T-cell (primary cell): ENCODE results near the gene KLB. TPM values are rescaled to one million over a fixed set of nuclear protein-coding genes. Genes with fewer than 3 reads are reported as not detected.

ENCODE experiments used
- ATAC-seq, 4 experiments: fragments of 200-7000 bp in 3 of 4; fragments of 150-1000 bp in 1 of 4; cut with Tn5 transposase; replicated peaks in 1 of 4; 1 replicate in 3 of 4; 2 replicates in 1 of 4; pipeline ENCODE4 v1.10.0; 2021; ENCODE audit warnings: moderate library complexity in 3 of 4, mild to moderate bottlenecking in 2 of 4, moderate number of reproducible peaks in 1 of 4
- CTCF ChIA-PET, 2 donors: fragments of 300-600 bp; sonication (Branson Sonifier 250); formaldehyde crosslinking; loops; one replicate each; lab custom pipeline; 2022; ENCODE audit warnings: antibody characterized with exemption in 2 of 2; lab: Charles Lee
- POLR2A ChIA-PET, 2 donors: fragments of 300-600 bp; sonication (Branson Sonifier 250); formaldehyde crosslinking; loops; one replicate each; lab custom pipeline; 2022; ENCODE audit warnings: antibody characterized with exemption in 2 of 2; lab: Charles Lee
- DNase-seq, 35 experiments: peaks; one replicate each; pipeline versions ENCODE4 v3.0.0 to v3.0.0-alpha.2; 2013 to 2023
- H3K27ac ChIP-seq: one replicate; pipeline ENCODE4 v1.5.1; 2013; ENCODE audit warnings: low read length
- H3K27me3 ChIP-seq, 2 experiments: replicated peaks in 1 of 2; 1 replicate in 1 of 2; 2 replicates in 1 of 2; pipeline versions ENCODE4 v1.6.1 to v1.7.0; 2013; ENCODE audit warnings: low read length in 1 of 2, mixed read lengths in 1 of 2; ENCODE audit not compliant: control insufficient read depth in 2 of 2, insufficient read depth in 2 of 2; ENCODE audit errors: extremely low read depth in 1 of 2
- H3K36me3 ChIP-seq, 2 donors: 1 replicate in 1 of 2; 2 replicates in 1 of 2; pipeline versions ENCODE4 v1.6.1 to v1.7.0; 2013; ENCODE audit warnings: low read length in 1 of 2; ENCODE audit not compliant: control insufficient read depth in 2 of 2, insufficient read depth in 1 of 2; ENCODE audit errors: extremely low read depth in 1 of 2
- H3K4me1 ChIP-seq, 2 experiments: 1 replicate in 1 of 2; 2 replicates in 1 of 2; pipeline versions ENCODE4 v1.6.1 to v1.7.0; 2013; ENCODE audit warnings: low read length in 2 of 2, mixed read lengths in 1 of 2; ENCODE audit not compliant: insufficient read depth in 2 of 2, control insufficient read depth in 1 of 2; ENCODE audit errors: extremely low read depth in 1 of 2
- H3K4me3 ChIP-seq, 2 donors: 1 replicate in 1 of 2; 2 replicates in 1 of 2; pipeline versions ENCODE4 v1.5.1 to v1.7.0; 2013; ENCODE audit warnings: mild to moderate bottlenecking in 2 of 2, low read length in 1 of 2, moderate library complexity in 1 of 2; ENCODE audit not compliant: control insufficient read depth in 1 of 2; ENCODE audit errors: extremely low read depth in 1 of 2
- H3K9me3 ChIP-seq: 2 replicates; pipeline ENCODE4 v1.7.0; 2013
- H3K27ac Mint-ChIP-seq, 2 donors: one replicate each; pipeline ENCODE4 v1.8.0; 2020 to 2021; ENCODE audit warnings: mild to moderate bottlenecking in 2 of 2, mixed read lengths in 2 of 2
- H3K27me3 Mint-ChIP-seq, 2 donors: one replicate each; pipeline ENCODE4 v1.8.0; 2021 to 2022; ENCODE audit warnings: mixed read lengths in 2 of 2
- H3K36me3 Mint-ChIP-seq: one replicate; pipeline ENCODE4 v1.8.0; 2021; ENCODE audit warnings: mixed read lengths
- H3K4me1 Mint-ChIP-seq, 3 donors: one replicate each; pipeline ENCODE4 v1.8.0; 2020 to 2022; ENCODE audit warnings: mixed read lengths in 3 of 3, mild to moderate bottlenecking in 1 of 3
- H3K4me3 Mint-ChIP-seq, 3 donors: one replicate each; pipeline ENCODE4 v1.8.0; 2020 to 2022; ENCODE audit warnings: mild to moderate bottlenecking in 3 of 3, mixed read lengths in 3 of 3, moderate library complexity in 3 of 3
- H3K9me3 Mint-ChIP-seq, 3 donors: one replicate each; pipeline ENCODE4 v1.8.0; 2020 to 2022; ENCODE audit warnings: mixed read lengths in 3 of 3
- whole genome bisulfite sequencing: methylation state at CpG from one replicate; pipeline ENCODE4 v1.1.5; 2013; ENCODE audit warnings: missing lambda C conversion rate; ENCODE audit not compliant: insufficient coverage; 5-methylcytosine and 5-hydroxymethylcytosine counted together
- total RNA-seq, 35 experiments: library from RNA in 6 of 35; stranded (reverse) in 6 of 35; fragments of 120-200 nt in 1 of 35; gene quantifications; one replicate each; pipeline versions ENCODE4 v1.2.1 to v1.2.4 and lab custom pipeline; 2013 to 2026

Gene KLB
- total RNA-seq, 5 donors from 2014 or later (not counting 1 experiment from before 2014, with no cell fraction given), result 0.06 TPM; not detected in 4

GRCh38 chr4:39470402-39470801 lies 63.7 kb downstream of the KLB start:
- DNase-seq (no peak), ATAC-seq (no peak)
- Mint-ChIP-seq H3K27ac (no peak overlapping the region), H3K4me3 (no peak overlapping the region), H3K9me3 (no peaks in the 10 kb centered on the region), H3K36me3 (peaks cover 15% of the 10 kb centered on the region), H3K27me3 (no peaks in the 10 kb centered on the region), H3K4me1 (peaks cover 0 to 5% (median 2%) of the 10 kb centered on the region in 3 donors)
- Histone ChIP-seq H3K4me1 (no peaks in the 10 kb centered on the region), H3K4me3 (no peak overlapping the region), H3K27ac (no peak overlapping the region), H3K36me3 (peaks cover 0 to 37% of the 10 kb centered on the region in 2 donors), H3K9me3 (no peaks in the 10 kb centered on the region), H3K27me3 (no peaks in the 10 kb centered on the region)
- POLR2A ChIA-PET, result interaction anchor here in 1 of 2 donors (0.6 kb wide), 1 partner anchor 498 kb away, joined by 4 read pairs; no protein-coding TSS in a partner anchor
- CTCF ChIA-PET, result interaction anchor here in 1 of 2 donors (1.6 kb wide), 1 partner anchor 645 kb away, joined by 3 read pairs; no protein-coding TSS in a partner anchor
- no CpG with 5 or more reads among the region's 1 CpG for WGBS

DNA sequence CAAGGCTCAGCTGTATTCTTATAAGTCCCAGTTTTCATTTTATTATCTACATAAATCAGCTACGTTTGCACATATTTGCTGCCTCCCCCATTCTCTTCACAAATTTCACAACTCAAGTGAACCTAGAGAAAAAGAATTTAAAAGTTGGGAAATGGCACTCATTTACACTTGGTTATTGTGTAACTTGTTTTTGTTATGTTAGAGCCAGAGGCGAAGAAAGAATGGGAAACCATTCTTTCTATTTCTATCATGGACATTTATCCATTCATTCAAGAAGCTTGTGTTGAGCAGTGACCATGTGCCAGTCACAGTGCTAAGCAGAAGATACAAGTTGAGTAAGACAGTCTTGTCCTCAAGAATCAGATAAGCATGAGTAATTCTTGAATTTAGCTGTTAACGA lies 65.7 kb downstream of the KLB start:
- no peak overlapping the region for H3K27ac ChIP-seq
- DNase-seq, result no peak
- no peaks in the 10 kb centered on the region for H3K27me3 ChIP-seq
- Mint-ChIP-seq H3K4me3 (no peak overlapping the region), H3K9me3 (no peaks in the 10 kb centered on the region), H3K4me1 (peaks cover 0 to 5% (median 2%) of the 10 kb centered on the region in 3 donors), H3K27ac (no peak overlapping the region), H3K27me3 (no peaks in the 10 kb centered on the region), H3K36me3 (peaks cover 19% of the 10 kb centered on the region)
- no peaks in the 10 kb centered on the region for H3K4me1 ChIP-seq
- ChIA-PET CTCF (interaction anchor here in 1 of 2 donors (0.6 kb wide), 1 partner anchor 188 kb away, joined by 3 read pairs; no protein-coding TSS in a partner anchor), POLR2A (interaction anchor here in 1 of 2 donors (0.6 kb wide), 1 partner anchor 1057 kb away, joined by 13 read pairs; no protein-coding TSS in a partner anchor)
- peaks cover 0 to 32% of the 10 kb centered on the region in 2 donors for H3K36me3 ChIP-seq
- WGBS, result no CpG with 5 or more reads among the region's 3 CpGs
- no peak overlapping the region for H3K4me3 ChIP-seq
- no peaks in the 10 kb centered on the region for H3K9me3 ChIP-seq
- ATAC-seq, result no peak

GRCh38 chr4:39476187-39476895 lies 69.6 kb downstream of the KLB start:
- ATAC-seq (no peak), DNase-seq (no peak)
- no peak overlapping the region for H3K4me3 Mint-ChIP-seq
- Histone ChIP-seq H3K4me3 (no peak overlapping the region), H3K9me3 (no peaks in the 10 kb centered on the region), H3K27ac (no peak overlapping the region), H3K4me1 (no peaks in the 10 kb centered on the region), H3K27me3 (no peaks in the 10 kb centered on the region), H3K36me3 (peaks cover 2 to 19% of the 10 kb centered on the region in 2 donors)
- no peaks in the 10 kb centered on the region for H3K9me3 Mint-ChIP-seq
- no peaks in the 10 kb centered on the region for H3K27me3 Mint-ChIP-seq
- ChIA-PET POLR2A (interaction anchor here in 1 of 2 donors (0.5 kb wide), 1 partner anchor 50 kb away, joined by 3 read pairs; no protein-coding TSS in a partner anchor), CTCF (no interaction called here)
- peaks cover 22% of the 10 kb centered on the region for H3K36me3 Mint-ChIP-seq
- no peak overlapping the region for H3K27ac Mint-ChIP-seq
- 89% methylated on average over 4 of the region's 5 CpGs for WGBS
- H3K4me1 Mint-ChIP-seq, result no peaks in the 10 kb centered on the region

GRCh38 chr4:39480251-39480650 lies 73.5 kb downstream of the KLB start:
- peaks cover 2 to 4% of the 10 kb centered on the region in 2 donors for H3K36me3 ChIP-seq
- H3K4me1 ChIP-seq, result no peaks in the 10 kb centered on the region
- Mint-ChIP-seq H3K4me3 (no peak overlapping the region), H3K36me3 (peaks cover 18% of the 10 kb centered on the region), H3K27me3 (no peaks in the 10 kb centered on the region), H3K9me3 (peaks cover 0 to 6% (median 6%) of the 10 kb centered on the region in 3 donors), H3K4me1 (no peaks in the 10 kb centered on the region), H3K27ac (no peak overlapping the region)
- H3K27ac ChIP-seq, result no peak overlapping the region
- no peaks in the 10 kb centered on the region for H3K27me3 ChIP-seq
- H3K9me3 ChIP-seq, result no peaks in the 10 kb centered on the region
- CTCF ChIA-PET, result no interaction called here
- POLR2A ChIA-PET, result no interaction called here
- no peak overlapping the region for H3K4me3 ChIP-seq
- ATAC-seq (no peak), DNase-seq (no peak)
- 99% methylated on average over 24 of the region's 27 CpGs for WGBS

GRCh38 chr4:39480902-39481695 lies 74.4 kb downstream of the KLB start:
- no peak for DNase-seq
- Histone ChIP-seq H3K27ac (no peak overlapping the region), H3K4me1 (no peaks in the 10 kb centered on the region), H3K4me3 (no peak overlapping the region), H3K36me3 (peaks cover 2 to 4% of the 10 kb centered on the region in 2 donors), H3K27me3 (no peaks in the 10 kb centered on the region), H3K9me3 (no peaks in the 10 kb centered on the region)
- 83% methylated on average over 16 of the region's 21 CpGs for WGBS
- H3K27ac Mint-ChIP-seq, result no peak overlapping the region
- H3K36me3 Mint-ChIP-seq, result peaks cover 16% of the 10 kb centered on the region
- POLR2A ChIA-PET, result interaction anchor here in 1 of 2 donors (0.6 kb wide), 1 partner anchor 21 kb away, joined by 5 read pairs; no protein-coding TSS in a partner anchor
- no peaks in the 10 kb centered on the region for H3K27me3 Mint-ChIP-seq
- no peak overlapping the region for H3K4me3 Mint-ChIP-seq
- H3K4me1 Mint-ChIP-seq, result no peaks in the 10 kb centered on the region
- H3K9me3 Mint-ChIP-seq, result peaks cover 0 to 6% (median 6%) of the 10 kb centered on the region in 3 donors
- CTCF ChIA-PET, result no interaction called here
- ATAC-seq, result no peak

DNA sequence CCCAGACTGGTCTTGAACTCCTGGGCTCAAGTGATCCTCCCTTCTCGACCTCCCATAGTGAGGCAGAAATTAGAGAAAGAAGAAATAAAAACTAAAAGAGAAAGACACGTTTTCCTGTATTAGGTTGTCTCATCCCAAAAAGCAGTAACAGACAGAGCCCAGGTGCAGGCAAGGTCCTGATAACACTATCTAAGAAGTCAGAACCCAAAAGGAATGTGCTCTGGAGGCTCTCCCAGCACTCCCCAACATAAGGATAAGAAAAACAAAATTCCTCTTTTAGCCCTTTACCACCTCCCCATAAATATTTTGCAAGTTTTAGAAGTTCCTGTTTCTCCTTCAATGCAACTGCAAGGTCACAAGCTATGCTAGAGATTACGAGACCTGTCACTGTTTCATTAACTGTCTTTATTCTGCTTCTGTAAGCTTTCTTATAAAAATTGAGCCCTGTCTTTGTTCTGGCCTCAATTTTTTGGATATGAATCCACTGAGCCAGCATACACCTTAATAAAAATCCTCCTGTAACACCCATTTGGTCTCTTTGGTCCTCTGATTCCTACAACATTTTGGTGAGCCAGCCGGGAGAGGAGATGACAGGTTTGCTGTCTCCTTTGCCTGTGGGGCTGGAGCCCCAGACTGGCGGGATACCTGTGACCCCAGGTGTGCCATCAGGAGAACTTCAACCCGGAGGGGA lies 78.0 kb downstream of the KLB start:
- Mint-ChIP-seq H3K4me3 (no peak overlapping the region), H3K4me1 (no peaks in the 10 kb centered on the region), H3K27me3 (no peaks in the 10 kb centered on the region), H3K9me3 (peaks cover 0 to 6% (median 6%) of the 10 kb centered on the region in 3 donors), H3K36me3 (peaks cover 7% of the 10 kb centered on the region), H3K27ac (no peak overlapping the region)
- H3K9me3 ChIP-seq, result no peaks in the 10 kb centered on the region
- H3K4me3 ChIP-seq, result no peak overlapping the region
- DNase-seq (no peak), ATAC-seq (no peak)
- no peaks in the 10 kb centered on the region for H3K4me1 ChIP-seq
- H3K27me3 ChIP-seq, result no peaks in the 10 kb centered on the region
- H3K36me3 ChIP-seq, result peaks cover 0 to 2% of the 10 kb centered on the region in 2 donors
- ChIA-PET CTCF (no interaction called here), POLR2A (no interaction called here)
- 100% methylated on average over 1 of the region's 6 CpGs for WGBS
- H3K27ac ChIP-seq, result no peak overlapping the region
